HEK293T (cell line): ENCODE results near the gene METTL6.

Experiments
- FOXM1 ChIP-seq: fragments of 450-650 bp; IDR thresholded peaks from 2 replicates; pipeline ENCODE4 v1.6.1; 2017; ENCODE audit warnings: mild to moderate bottlenecking, borderline replicate concordance
- NFRKB ChIP-seq: fragments of 450-650 bp; IDR thresholded peaks from 2 replicates; pipeline ENCODE4 v1.6.1; 2016; ENCODE audit warnings: mild to moderate bottlenecking, moderate library complexity
- SUZ12 ChIP-seq: fragments of 450-650 bp; IDR thresholded peaks from 2 replicates; pipeline ENCODE4 v1.6.1; 2016; ENCODE audit warnings: mild to moderate bottlenecking
- TARDBP ChIP-seq: fragments of 450-650 bp; IDR thresholded peaks from 2 replicates; pipeline ENCODE4 v1.6.1; 2016

- TF ChIP-seq TARDBP, result no peak
- TF ChIP-seq FOXM1, result no peak
- TF ChIP-seq NFRKB, result no peak
- no peak for TF ChIP-seq SUZ12
Observed at GRCh38 chr3:15385901-15386653, 41.3 kb downstream of the METTL6 start.
